NCI-H345 (cell line): ENCODE results near the gene EPB41L3.
A peak's percentile ranks its signal among the peaks of the same experiment; 100 is the strongest.

ENCODE experiments used
- DNase-seq: peaks from one replicate; lab custom pipeline; 2025; lab: John Stamatoyannopoulos, UW

Gene EPB41L3

DNA sequence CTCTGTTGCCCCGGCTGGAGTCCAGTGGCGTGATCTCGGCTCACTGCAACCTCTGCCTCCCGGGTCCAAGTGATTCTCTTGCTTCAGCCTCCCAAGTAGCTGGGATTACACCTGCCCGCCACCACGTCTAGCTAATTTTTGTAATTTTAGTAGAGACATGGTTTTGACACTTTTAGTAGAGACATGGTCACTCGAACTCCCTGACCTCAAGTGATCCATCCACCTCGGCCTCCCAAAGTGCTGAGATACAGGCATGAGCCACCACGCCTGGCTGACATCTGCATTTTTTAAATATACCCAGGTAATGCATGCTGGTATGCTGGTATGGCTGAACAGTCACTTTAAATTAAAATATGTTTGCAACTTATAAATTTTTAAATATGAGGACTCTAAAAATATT, 91.9 kb downstream of the EPB41L3 start:
- DNase-seq, result no peak

DNA sequence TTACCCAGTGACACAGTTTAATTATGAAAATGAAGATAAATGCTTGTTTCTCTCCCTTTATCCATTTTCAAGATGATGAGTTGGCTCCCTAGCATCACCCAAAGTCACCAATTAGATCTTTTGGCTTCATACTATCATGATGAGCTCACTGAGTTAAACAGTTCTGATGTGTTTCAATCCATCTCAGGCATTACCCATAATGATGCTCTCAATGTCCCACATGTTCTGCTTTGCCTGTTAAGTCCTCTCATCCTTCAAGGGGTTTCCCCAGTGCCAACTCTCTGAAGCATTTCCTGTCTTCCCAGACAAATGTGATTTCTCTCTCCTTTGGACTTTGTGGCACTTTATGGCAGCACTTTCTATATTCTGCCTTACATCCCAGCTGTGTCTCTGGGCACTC, 92.6 kb downstream of the EPB41L3 start:
- DNase-seq, result no peak

DNA sequence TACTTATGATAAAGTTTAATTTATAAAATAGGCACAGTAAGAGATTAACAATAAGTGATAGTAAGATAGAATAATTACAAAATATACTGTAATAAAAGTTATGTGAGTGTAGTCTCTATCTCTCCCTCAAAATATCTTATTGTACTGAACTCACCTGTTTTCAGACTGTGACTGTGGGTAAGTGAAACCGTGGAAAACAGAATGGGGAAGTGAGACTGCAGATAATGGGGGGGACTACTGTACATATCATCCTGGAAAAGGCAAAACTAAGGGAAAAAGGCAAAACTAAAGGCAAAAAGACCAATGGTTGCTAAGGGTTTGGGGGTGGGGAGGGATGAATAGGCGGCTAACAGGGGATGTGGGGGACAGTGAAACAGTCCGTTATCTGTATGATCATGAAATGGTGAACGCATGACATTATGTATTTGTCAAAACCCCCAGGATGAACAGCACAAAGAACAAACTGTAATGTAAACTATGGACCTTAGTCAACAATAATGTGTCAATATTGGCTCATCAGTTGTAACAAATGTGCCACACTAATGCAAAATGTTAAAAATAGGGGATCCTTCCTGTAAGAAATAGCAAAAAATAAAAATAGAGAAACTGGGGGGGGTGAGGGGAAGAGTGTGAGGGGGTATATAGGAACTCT, 93.8 kb downstream of the EPB41L3 start:
- DNase-seq, result no peak

DNA sequence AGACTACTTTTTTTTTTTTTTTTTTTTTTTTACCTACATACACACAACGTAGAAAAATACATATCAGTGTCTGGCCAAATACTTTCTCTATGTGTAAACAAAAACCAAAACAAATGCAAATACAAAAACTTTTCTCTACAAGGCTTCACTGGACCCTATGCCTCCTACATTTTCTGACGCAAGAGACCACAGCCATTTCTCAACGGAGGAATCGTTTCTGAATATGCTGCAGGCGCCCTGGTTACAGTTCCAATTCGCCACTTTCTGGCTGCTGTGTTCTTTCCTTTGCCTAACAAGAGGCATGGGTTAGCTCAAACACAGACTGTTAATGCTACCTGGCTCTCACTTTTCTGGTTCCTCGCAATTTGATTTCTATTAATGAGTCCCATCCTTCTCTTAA, 96.4 kb downstream of the EPB41L3 start:
- no peak for DNase-seq

DNA sequence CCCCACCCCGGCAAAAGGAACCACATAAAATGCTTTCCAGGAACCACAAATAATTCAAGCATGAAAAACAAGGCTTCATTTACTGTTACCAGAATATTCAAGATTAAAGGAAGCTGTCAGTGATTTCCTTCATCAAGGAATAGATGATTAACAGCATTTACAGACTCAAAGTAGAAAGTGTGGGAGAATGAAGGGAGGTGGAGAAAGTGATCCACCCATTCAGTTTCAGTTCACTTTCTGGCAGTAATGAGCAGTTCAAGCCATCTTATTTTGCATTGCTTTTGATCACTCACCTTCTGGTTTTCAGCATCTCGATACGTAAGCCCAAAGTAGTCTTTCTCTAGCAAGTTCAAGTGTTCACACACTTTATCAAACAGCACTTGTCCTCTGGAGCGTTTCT, 99.0 kb downstream of the EPB41L3 start:
- no peak for DNase-seq

DNA sequence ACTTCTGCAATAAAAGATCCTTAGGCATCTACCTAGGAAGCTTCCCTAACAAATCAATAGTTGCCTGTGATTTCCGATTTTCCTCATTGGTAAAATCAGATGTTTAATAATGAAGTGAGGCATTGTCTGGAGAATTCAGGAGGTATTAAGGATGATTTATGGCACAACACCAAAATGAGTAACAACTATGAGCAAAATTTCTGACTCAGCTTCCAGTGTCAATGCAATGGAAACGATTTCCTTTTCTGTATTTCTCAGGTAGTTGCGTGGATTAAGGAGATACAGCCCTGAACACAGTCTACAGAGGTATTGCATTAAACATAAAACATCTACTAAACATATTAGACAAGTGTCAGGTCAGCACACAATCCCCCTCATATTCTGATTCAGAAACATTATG, 99.5 kb downstream of the EPB41L3 start:
- DNase-seq, result no peak

DNA sequence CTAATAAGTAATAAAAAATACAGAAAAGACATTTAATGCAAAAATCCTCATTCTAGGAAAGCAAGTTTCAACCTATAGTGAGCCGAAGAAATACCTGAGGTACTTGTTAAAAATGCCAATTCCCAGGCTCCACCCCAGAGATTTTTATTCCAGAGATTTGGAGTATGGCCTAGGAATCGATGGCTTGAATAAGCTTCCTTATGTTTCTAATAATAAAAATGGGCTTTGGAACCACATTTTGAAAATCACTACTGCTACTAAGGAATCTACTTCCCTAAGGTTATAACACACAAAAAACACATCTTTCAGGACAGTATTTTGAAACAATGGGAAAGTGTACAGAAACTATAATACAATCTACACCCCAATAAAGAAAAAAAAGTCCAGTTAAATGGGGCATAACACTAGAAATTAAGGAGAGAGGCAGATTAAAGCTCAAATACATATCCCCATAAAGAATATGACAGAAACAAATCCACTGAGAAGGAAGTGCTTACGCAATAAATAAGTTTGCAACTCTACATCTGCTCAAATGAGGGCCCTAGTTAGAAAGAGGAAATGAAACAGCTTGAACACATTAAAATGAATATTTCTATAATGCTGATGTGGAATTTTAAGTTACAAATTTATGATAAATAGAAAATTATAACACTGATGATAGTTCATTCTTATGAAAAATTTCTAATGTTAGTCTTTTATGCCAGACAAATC, 103.7 kb downstream of the EPB41L3 start:
- DNase-seq, result no peak

DNA sequence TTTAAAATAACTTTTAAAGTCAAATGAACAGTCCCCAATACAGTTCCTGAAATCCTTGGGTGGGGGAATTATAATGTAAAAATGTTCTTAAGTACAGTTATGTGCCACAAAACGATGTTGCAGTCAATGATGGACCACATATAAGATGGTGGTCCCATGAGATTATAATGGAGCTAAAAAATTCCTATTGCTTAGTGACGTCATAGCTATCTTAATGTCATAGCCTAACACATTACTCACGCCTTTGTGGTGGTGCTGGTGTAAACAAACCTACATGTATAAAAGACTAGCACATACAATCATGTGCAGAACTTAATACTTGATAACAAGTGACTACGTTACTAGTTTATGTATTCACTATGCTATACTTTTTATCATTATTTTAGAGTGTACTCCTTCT, 109.4 kb downstream of the EPB41L3 start:
- DNase-seq, result no peak

DNA sequence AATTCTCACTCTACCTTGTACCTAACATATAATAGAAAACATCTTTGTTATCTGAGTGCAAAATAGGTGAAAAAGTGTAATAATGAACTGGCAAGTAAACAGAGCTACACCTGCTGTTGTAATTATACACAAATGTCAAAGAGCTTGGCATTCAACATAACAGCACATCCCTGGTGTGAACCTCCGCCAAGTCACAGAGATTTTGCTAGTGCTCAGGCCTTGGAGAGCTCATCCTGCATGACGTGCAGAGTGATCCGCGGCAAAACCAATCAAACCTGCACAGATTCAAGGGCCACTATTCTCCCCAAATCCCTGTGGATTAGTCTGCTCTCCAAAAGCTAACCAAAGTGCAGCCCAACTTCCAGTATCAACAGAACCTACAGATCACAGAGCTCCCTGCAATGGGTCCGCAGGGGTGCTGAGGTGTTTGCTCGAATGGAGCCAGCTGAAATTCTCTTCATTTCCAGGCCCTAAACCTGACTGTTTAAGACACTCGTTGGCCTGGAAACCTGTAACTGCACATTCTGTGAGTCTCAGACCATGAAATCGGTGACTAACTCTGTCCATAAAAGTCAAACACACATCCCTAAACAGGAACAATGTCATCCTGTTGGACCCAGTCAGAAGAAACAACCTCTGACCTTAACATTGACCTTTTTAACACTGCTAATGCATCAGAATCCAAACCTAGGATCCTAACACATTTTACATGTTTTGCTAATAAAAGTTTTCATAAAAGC, 111.8 kb downstream of the EPB41L3 start:
- DNase-seq, result no peak

DNA sequence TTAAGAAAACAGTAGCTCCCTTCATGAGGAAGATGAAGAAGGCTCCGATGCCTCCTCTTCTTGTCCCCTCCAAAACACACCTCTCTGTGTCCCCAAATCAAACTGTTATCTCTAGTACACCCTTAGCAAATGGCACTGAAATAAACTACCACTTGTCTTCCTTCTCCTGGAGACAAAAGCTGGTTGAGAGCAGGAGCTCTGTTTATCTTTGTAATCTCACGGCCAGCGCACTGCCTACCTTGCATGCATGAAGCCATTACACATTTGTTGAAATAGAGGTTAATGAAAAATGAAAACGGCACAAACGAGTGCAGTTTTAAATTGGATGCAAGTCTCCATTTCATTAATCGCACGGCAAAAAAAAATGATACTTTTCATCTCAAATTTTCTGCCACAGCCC, 113.7 kb downstream of the EPB41L3 start:
- DNase-seq, result no peak

DNA sequence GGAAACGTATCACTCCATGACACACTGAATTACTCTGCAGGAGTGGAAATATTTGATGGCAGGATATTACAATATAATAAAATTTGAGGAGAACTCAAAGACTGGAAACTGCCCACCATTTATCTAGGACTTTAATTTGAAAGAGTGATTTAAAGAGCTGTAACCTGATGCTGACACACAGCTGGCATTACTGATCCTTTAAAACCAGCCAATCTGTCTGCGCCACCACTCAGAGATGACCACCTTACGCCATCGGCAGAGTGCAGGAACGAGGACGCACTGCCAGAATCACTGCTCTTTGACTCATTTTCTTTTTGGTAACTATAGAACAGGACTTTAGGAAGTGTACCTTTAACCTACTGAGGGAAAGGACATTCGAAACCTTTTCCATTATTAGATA, 114.1 kb downstream of the EPB41L3 start:
- DNase-seq, result no peak

DNA sequence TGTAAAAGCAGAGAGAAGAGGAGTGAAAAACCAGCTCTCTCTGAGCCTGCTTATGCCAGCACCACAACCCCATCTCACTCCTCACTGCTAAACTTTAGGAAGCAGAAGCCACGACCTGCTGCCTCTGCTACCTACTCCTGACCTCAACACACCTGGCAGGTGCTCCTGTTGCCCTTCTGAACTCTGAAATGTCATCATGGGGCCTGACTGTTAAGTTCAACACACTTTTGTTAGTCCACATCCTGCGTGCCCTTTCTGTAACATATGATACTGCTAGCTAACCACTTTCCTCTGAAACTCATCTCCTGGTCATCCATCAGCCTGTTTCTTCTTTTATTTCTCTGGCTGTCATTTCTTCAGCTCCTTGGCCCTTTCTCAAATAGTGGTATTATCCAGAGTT, 118.1 kb downstream of the EPB41L3 start:
- no peak for DNase-seq

DNA sequence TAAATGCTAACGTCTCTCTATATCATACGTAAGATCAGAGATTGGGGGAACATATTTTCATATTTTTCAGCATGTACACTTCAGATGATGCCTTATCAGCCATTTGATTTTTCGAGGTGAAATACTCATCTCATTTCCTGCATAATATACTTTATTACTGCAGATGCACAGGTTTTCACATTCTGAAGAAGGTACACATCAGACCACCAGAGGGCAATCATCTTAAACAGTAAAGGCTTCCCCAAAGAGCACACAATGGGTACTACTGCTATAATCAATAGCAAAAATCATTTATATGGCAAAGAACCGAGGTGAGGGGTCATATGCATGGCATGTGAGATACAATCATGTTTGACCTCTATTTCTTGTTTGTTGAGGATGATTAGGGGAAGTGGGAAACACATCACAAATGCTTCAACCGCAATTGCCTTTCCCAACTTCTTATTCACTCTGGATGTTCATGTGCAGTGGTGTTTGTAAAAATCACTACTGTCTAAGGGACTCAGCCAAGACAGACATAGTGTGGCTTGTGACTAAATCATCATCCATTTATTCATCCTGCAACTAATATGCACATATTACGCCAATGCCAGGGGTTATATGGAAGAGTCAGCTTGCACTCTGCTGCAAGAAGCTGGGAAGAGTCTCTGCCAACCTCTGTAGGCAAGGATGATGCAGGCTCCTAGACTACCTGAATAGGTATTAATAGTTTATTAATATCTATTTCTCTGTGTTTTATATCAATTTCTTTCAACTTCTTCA, 118.7 kb downstream of the EPB41L3 start:
- DNase-seq, result peak; percentile 48

DNA sequence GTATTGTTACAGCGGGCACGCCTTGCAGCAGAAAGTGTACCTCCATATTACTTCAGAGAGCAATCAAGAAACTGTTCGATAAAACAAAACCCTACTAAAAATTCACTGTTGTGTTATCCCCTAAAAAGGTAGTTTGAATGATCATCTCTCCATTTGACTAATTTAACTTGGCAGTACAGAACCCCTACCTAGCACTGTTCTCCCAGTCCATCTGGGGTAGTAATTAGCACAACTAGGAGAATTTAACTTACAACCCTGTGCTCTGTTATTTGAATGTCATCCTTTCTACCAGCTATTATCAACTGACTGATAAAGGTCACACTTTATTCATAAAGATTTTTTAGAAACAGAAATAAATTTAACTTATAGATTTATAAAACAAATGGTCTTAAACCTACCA, 121.2 kb downstream of the EPB41L3 start:
- DNase-seq, result no peak

DNA sequence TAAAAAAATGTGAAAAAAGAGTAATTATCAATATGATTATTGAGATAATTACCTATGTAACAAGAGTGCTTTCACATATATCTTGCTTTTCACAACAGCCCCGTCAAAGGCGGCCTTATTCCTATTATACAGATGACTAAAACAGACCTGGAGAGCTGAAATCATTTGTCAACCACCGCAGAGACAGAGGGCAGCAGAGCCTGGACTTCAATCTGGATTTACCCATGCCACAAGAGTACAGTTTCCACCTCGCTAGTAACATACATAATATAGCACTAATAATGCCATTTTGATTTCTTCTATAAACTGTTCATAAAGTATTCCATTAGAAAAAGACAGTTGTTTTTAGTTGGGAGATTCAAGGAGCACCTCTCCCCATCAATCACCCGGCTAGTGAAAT, 121.8 kb downstream of the EPB41L3 start:
- no peak for DNase-seq

DNA sequence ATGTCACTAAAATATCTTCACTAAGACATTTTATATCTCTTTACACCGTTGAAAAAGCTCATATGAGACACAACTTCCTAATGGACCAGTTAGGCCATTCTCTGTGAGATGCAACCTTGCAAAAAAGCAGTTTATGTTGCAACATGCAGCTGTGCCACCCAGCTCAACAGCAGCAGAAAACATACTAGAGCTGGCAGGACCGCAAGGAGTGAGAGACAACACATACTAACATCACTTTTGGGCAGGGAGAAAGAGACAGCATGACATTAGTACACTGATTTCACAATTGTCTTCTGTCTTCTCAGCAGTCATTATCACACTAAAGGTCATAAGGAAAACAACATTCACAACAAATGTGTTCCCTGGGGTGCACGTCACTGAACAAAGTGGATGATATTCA, 122.9 kb downstream of the EPB41L3 start:
- no peak for DNase-seq

DNA sequence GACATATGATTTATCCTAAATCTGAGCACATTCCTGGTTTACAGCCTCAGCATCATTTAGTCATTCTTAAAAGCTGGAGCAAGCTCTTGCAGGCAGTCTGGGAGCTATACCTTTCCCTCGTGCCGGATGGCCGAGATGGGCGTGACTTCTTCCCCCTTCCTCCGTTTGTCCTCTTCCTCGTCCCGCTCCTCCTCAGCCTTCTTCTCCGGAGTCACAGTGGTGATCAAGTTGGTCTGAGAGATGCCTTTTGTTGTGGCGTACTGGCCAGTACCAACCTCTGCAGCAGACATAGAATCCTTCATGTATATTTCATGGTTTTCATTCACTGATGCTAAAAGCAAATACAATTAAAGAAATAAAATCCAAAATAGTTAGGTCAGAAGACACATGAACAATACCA, 124.2 kb downstream of the EPB41L3 start:
- no peak for DNase-seq

DNA sequence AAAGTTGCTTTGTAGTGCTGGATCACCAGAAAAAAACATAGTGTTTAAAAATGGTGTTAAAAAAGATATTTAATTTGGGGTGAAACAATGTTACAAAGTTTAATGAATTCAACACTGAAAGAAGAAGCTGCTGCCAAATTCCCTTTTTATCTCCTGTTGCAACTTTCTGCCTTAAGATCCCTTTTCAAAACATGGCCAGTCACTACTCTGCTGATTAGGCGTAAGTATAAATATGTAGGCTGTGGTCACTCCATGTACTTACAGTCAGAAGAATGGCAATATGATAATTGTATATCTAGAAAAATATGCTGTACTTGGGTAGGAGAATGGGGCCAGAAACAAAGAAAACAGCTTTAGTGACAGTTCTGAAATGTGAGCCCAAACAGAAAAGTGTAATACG, 124.8 kb downstream of the EPB41L3 start:
- DNase-seq, result no peak

DNA sequence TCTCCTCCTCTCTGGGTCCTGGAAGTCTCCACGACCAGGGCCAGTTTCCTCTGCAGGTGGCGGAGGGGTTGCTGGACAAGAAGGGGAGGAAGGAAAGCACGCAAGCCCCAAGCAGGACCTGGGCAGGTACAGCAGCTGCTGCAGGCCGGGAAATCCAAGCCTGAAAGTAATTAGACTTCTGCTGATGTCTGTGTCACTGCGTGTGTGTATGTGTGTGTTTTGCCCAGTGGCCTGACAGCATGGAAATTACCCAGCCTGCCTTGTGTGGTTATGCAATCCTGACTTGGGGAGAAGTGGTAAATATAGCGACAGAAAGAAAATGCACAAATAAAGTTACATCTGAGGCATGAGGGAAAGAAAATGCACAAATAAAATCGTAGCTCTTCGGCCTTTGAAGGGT, 126.5 kb downstream of the EPB41L3 start:
- DNase-seq, result no peak

DNA sequence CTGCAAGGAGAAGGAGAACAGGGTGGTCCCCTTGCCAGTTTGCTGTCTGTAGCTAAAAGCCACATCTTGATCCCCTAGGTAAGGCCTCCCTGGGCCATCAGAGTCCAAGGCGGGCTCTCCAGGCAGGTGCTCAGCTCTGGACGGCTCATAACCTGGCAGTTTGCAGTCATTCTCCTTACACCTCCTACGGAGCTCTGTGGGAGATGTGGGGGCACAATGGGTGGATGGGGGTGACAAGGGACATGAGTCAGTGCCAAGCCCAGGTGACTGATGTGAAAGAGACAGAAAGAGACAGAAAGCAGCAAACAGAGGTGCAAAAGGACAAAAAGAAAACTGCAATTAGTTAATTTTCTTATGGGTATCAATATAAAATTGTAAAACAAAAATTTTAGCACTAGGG, 127.7 kb downstream of the EPB41L3 start:
- DNase-seq, result no peak

DNA sequence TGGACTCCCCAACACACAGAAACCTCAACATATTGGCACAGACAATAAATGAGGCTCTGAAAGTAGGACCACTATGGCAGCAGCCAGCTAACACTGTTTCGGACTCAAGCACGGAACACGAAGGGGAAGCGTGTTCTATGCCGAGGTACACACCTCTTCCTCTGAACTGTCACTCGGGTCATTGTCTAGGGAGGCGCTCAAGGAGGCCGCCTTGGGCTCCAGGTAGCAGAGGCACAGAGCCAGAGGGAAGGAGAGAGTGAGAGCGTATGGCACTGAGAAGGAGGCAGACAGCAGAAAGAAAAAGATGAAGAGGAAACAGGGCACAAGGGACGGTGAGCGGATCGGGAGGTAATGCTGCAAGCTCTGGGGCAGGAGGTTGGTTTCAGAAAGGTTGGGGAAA, 128.1 kb downstream of the EPB41L3 start:
- no peak for DNase-seq

DNA sequence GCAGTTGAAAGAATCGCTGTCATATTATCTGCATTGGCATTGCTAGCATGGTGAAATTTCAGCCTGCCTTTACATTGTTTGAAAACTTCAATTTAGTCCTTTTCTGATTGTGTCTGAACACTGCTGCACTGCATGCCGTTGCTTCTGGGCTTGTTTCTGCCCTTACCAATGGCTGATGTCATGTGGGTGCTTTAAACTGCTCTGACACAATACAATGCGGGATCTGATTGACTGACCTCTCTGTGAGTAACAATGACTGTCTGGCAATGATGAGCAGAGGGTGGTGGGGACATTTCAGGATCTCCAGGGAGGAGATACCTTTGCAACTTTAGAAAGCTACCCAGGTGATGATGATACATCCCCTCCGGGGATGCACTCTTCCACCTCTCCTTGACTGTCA, 128.8 kb downstream of the EPB41L3 start:
- no peak for DNase-seq

DNA sequence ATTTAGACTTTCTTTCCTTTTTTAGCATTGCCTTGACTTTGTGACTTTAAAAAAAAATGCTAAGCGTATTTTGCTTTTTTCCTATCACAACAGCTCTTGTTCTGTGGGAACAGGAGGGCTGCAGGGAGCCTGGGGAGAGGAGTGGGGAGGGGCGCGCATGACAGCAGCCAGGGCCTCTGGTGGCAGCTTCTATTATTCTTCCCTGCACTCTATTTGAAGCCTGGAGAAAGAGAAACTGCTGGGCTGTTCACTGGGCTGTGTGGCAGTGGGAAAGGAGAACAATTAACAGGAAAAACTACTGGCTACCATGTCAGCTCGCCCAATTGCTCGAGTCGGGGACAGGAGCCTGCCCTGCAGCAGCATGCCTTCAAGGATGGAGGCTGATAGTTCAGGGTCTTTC, 129.3 kb downstream of the EPB41L3 start:
- DNase-seq, result no peak
